ENCODE data around the gene DHX29. TPM values are rescaled to one million over a fixed set of nuclear protein-coding genes. Genes with fewer than 3 reads are reported as not detected.

The DHX29 gene
- total RNA-seq: 10 to 100 TPM; 16.5 to 32.9 (median 25.9) TPM

- Histone ChIP-seq H3K4me3 (peak within 1 kb of the TSS; percentile 88), H3K4me1 (peaks cover 74% of the 10 kb centered on the region), H3K36me3 (no peaks in the 10 kb centered on the region), H3K27me3 (no peaks in the 10 kb centered on the region), H3K27ac (peak within 1 kb of the TSS; percentile 95), H3K9me3 (no peaks in the 10 kb centered on the region)
- WGBS: under 1% methylated on average over 46 of the region's 62 CpGs
- TF ChIP-seq CTCF (IDR thresholded peaks at IDR 0.05) (no peak), POLR2A (IDR thresholded peaks at IDR 0.05) (peak in 1 of 2 donors; percentile 81), POLR2AphosphoS5 (IDR thresholded peaks at IDR 0.05) (peak in 1 of 3 donors; percentile 34), EP300 (IDR thresholded peaks at IDR 0.05) (no peak)
- DNase-seq (ENCODE audit: low spot score in 2 of 2): peak; percentile 95
These were observed at the start of gene DHX29, which contains the start of gene MTREX for GRCh38 chr5:55307383-55308253. Gene DHX29, minus strand, starts transcription at chr5:55307694. Its CDS starts 121 bp downstream, at chr5:55307573. Gene MTREX, plus strand, starts transcription at chr5:55307989. Its CDS starts 25 bp downstream, at chr5:55308014.

GRCh38 chr5:55356896-55357295, 49.4 kb upstream of the DHX29 start:
- peaks cover 69% of the 10 kb centered on the region for H3K36me3 ChIP-seq
- H3K27ac ChIP-seq: no peak overlapping the region
- H3K4me1 ChIP-seq: no peaks in the 10 kb centered on the region
- DNase-seq (ENCODE audit: low spot score in 2 of 2): no peak
- TF ChIP-seq CTCF (IDR thresholded peaks at IDR 0.05): no peak
- TF ChIP-seq EP300 (IDR thresholded peaks at IDR 0.05): no peak
- TF ChIP-seq POLR2AphosphoS5 (IDR thresholded peaks at IDR 0.05): no peak
- TF ChIP-seq POLR2A (IDR thresholded peaks at IDR 0.05): no peak
- H3K9me3 ChIP-seq: no peaks in the 10 kb centered on the region
- WGBS: 90% methylated on average over 2 of the region's 4 CpGs
- no peaks in the 10 kb centered on the region for H3K27me3 ChIP-seq
- H3K4me3 ChIP-seq: no peak overlapping the region

GRCh38 chr5:55350754-55351153, 43.3 kb upstream of the DHX29 start:
- WGBS: 96% methylated on average over 1 of the region's 1 CpG

GRCh38 chr5:55347786-55348185, 40.3 kb upstream of the DHX29 start:
- Histone ChIP-seq H3K9me3 (no peaks in the 10 kb centered on the region), H3K4me1 (no peaks in the 10 kb centered on the region), H3K36me3 (peaks cover 70% of the 10 kb centered on the region), H3K27ac (no peak overlapping the region), H3K4me3 (no peak overlapping the region), H3K27me3 (no peaks in the 10 kb centered on the region)
- WGBS: 90% methylated on average over 3 of the region's 3 CpGs
- TF ChIP-seq EP300 (IDR thresholded peaks at IDR 0.05): no peak
- no peak for TF ChIP-seq CTCF (IDR thresholded peaks at IDR 0.05)
- TF ChIP-seq POLR2AphosphoS5 (IDR thresholded peaks at IDR 0.05): no peak
- TF ChIP-seq POLR2A (IDR thresholded peaks at IDR 0.05): no peak
- DNase-seq (ENCODE audit: low spot score in 2 of 2): no peak

More at GRCh38 chr5:55350754-55351153, 43.3 kb upstream of the DHX29 start:
- Histone ChIP-seq H3K27ac (no peak overlapping the region), H3K27me3 (no peaks in the 10 kb centered on the region), H3K36me3 (peaks cover 85% of the 10 kb centered on the region), H3K4me1 (no peaks in the 10 kb centered on the region), H3K4me3 (no peak overlapping the region), H3K9me3 (no peaks in the 10 kb centered on the region)
- no peak for TF ChIP-seq POLR2AphosphoS5 (IDR thresholded peaks at IDR 0.05)
- TF ChIP-seq CTCF (IDR thresholded peaks at IDR 0.05): no peak
- TF ChIP-seq POLR2A (IDR thresholded peaks at IDR 0.05): no peak
- TF ChIP-seq EP300 (IDR thresholded peaks at IDR 0.05): no peak
- no peak for DNase-seq (ENCODE audit: low spot score in 2 of 2)

GRCh38 chr5:55345327-55345726, 37.8 kb upstream of the DHX29 start:
- TF ChIP-seq CTCF (IDR thresholded peaks at IDR 0.05) (no peak), EP300 (IDR thresholded peaks at IDR 0.05) (no peak), POLR2AphosphoS5 (IDR thresholded peaks at IDR 0.05) (no peak), POLR2A (IDR thresholded peaks at IDR 0.05) (no peak)
- peaks cover 66% of the 10 kb centered on the region for H3K36me3 ChIP-seq
- no peaks in the 10 kb centered on the region for H3K9me3 ChIP-seq
- no peaks in the 10 kb centered on the region for H3K4me1 ChIP-seq
- DNase-seq (ENCODE audit: low spot score in 2 of 2): no peak
- 96% methylated on average over 4 of the region's 4 CpGs for WGBS
- no peaks in the 10 kb centered on the region for H3K27me3 ChIP-seq
- no peak overlapping the region for H3K27ac ChIP-seq
- H3K4me3 ChIP-seq: no peak overlapping the region

Measured in suprapubic skin (tissue), 4 donors.